Type B pancreatic cell (in vitro differentiated cells): Measurements from ENCODE around the gene MFRP. TPM values are rescaled to one million over a fixed set of nuclear protein-coding genes. Genes with fewer than 3 reads are reported as not detected.

Experiments
- DNase-seq: peaks from one replicate; pipeline ENCODE4 v3.0.0; 2021; ENCODE audit warnings: mixed read lengths; ENCODE audit not compliant: unreplicated experiment; ENCODE audit errors: extremely low spot score
- H3K27ac Mint-ChIP-seq: 2 replicates; pipeline ENCODE4 v1.8.0; 2021; ENCODE audit warnings: mild to moderate bottlenecking, mixed read lengths
- H3K27me3 Mint-ChIP-seq: 2 replicates; pipeline ENCODE4 v1.8.0; 2021; ENCODE audit warnings: mixed read lengths
- H3K36me3 Mint-ChIP-seq: 2 replicates; pipeline ENCODE4 v1.8.0; 2021; ENCODE audit warnings: mixed read lengths
- H3K4me1 Mint-ChIP-seq: one replicate; pipeline ENCODE4 v1.8.0; 2021; ENCODE audit warnings: mixed read lengths; ENCODE audit not compliant: unreplicated experiment
- H3K4me3 Mint-ChIP-seq: 2 replicates; pipeline ENCODE4 v1.8.0; 2021; ENCODE audit warnings: mild to moderate bottlenecking, mixed read lengths
- H3K9me3 Mint-ChIP-seq: 2 replicates; pipeline ENCODE4 v1.8.0; 2021; ENCODE audit warnings: mixed read lengths
- total RNA-seq: library from RNA; stranded (reverse); gene quantifications from 2 replicates; pipeline ENCODE4 v1.2.1, GENCODE V29; 2021; ENCODE audit warnings: low replicate concordance
- TF ChIP-seq, protein P1 (sequence below): fragments of 200-600 bp; sonication (generic); conservative IDR thresholded peaks from 2 replicates; pipeline ENCODE4 v1.5.0; 2021; ENCODE audit warnings: antibody characterized with exemption, mild to moderate bottlenecking

MFRP gene
- total RNA-seq, 1 donor from 2014 or later, result not detected

GRCh38 chr11:119374632-119375336, 28.3 kb upstream of the MFRP start:
- no peak for DNase-seq
- H3K27me3 Mint-ChIP-seq, result peaks cover 4% of the 10 kb centered on the region
- no peaks in the 10 kb centered on the region for H3K9me3 Mint-ChIP-seq
- TF ChIP-seq, protein P1, sequence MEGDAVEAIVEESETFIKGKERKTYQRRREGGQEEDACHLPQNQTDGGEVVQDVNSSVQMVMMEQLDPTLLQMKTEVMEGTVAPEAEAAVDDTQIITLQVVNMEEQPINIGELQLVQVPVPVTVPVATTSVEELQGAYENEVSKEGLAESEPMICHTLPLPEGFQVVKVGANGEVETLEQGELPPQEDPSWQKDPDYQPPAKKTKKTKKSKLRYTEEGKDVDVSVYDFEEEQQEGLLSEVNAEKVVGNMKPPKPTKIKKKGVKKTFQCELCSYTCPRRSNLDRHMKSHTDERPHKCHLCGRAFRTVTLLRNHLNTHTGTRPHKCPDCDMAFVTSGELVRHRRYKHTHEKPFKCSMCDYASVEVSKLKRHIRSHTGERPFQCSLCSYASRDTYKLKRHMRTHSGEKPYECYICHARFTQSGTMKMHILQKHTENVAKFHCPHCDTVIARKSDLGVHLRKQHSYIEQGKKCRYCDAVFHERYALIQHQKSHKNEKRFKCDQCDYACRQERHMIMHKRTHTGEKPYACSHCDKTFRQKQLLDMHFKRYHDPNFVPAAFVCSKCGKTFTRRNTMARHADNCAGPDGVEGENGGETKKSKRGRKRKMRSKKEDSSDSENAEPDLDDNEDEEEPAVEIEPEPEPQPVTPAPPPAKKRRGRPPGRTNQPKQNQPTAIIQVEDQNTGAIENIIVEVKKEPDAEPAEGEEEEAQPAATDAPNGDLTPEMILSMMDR, result no peak
- peaks cover 51% of the 10 kb centered on the region for H3K4me1 Mint-ChIP-seq
- H3K4me3 Mint-ChIP-seq, result no peak overlapping the region
- no peaks in the 10 kb centered on the region for H3K36me3 Mint-ChIP-seq
- no peak overlapping the region for H3K27ac Mint-ChIP-seq

- no peak for DNase-seq
- TF ChIP-seq, protein P1, result peak; percentile 92
- no peaks in the 10 kb centered on the region for H3K36me3 Mint-ChIP-seq
- H3K4me3 Mint-ChIP-seq, result no peak overlapping the region
- no peaks in the 10 kb centered on the region for H3K9me3 Mint-ChIP-seq
- peaks cover 6% of the 10 kb centered on the region for H3K27me3 Mint-ChIP-seq
- peaks cover 54% of the 10 kb centered on the region for H3K4me1 Mint-ChIP-seq
- H3K27ac Mint-ChIP-seq, result no peak overlapping the region
These were observed 27.6 kb upstream of the MFRP start for GRCh38 chr11:119373921-119374631.

- Mint-ChIP-seq H3K9me3 (no peaks in the 10 kb centered on the region), H3K4me1 (peaks cover 49% of the 10 kb centered on the region), H3K36me3 (no peaks in the 10 kb centered on the region), H3K4me3 (no peak overlapping the region), H3K27ac (no peak overlapping the region), H3K27me3 (peaks cover 4% of the 10 kb centered on the region)
- TF ChIP-seq, protein P1, result no peak
- DNase-seq, result no peak
These were observed 26.8 kb upstream of the MFRP start for GRCh38 chr11:119373059-119373920.

DNA sequence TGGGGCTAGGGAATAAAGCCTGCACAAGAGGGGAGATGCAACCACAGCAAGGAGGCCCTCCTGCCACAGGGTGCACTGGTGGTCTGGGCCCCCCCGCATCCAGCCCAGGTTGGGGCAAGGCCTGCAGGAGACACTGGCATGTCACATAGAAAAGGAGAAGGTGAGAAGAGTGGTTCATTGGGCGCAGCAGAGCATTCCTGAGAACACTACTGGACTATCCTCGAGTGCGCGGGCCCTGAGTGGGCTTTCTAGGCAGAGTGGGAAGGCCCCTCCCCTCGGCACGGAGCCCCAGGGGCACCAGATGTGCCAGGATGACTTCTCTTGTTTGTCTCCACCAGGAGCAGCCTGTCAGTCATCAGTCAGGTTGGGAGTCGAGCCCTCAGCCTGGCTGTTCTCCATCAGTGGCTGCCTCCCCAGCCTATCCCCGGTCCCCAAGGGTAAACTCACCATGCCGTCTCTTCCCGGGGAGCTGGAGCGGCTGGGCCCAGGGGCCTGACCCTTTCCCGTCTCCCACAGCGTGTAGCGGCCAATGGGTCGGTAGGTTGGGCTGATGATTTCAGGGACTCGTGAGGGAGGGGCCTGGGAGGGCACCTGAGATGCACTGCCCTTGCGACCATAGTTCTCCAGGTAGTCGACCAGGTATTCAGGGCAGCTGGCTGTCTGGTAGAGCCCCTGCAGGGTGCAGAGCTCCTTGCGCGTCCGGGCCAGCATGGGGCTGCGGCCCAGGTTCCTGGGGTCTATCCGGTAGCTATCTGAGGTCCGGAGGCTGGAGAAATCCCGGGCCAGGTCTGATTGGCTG, 26.0 kb upstream of the MFRP start:
- H3K4me1 Mint-ChIP-seq, result peaks cover 57% of the 10 kb centered on the region
- peaks cover 4% of the 10 kb centered on the region for H3K27me3 Mint-ChIP-seq

More for the DNA sequence above, 26.0 kb upstream of the MFRP start:
- DNase-seq, result no peak
- Mint-ChIP-seq H3K4me3 (no peak overlapping the region), H3K9me3 (no peaks in the 10 kb centered on the region), H3K36me3 (no peaks in the 10 kb centered on the region), H3K27ac (no peak overlapping the region)
- TF ChIP-seq, protein P1, result no peak
